IPS-18a (cell line): ENCODE data around the gene MCF2L2.

Experiments used
- H3K27ac ChIP-seq: one replicate; pipeline ENCODE4 v1.5.1; 2013; ENCODE audit warnings: low read length
- H3K27me3 ChIP-seq: one replicate; pipeline ENCODE4 v1.6.1; 2013; ENCODE audit warnings: mild to moderate bottlenecking, low read length; ENCODE audit not compliant: control insufficient read depth, insufficient read depth
- H3K36me3 ChIP-seq: one replicate; pipeline ENCODE4 v1.6.1; 2013; ENCODE audit warnings: low read depth, low read length; ENCODE audit not compliant: control insufficient read depth
- H3K4me1 ChIP-seq: one replicate; pipeline ENCODE4 v1.6.1; 2013; ENCODE audit warnings: low read depth, low read length; ENCODE audit not compliant: control insufficient read depth
- H3K4me3 ChIP-seq: one replicate; pipeline ENCODE4 v1.5.1; 2013; ENCODE audit warnings: low read length
- H3K9ac ChIP-seq: one replicate; pipeline ENCODE4 v1.6.1; 2013; ENCODE audit warnings: mild to moderate bottlenecking, low read length, moderate library complexity
- H3K9me3 ChIP-seq: one replicate; pipeline ENCODE4 v1.6.1; 2013; ENCODE audit warnings: low read depth, low read length; ENCODE audit not compliant: control insufficient read depth

MCF2L2 gene

DNA sequence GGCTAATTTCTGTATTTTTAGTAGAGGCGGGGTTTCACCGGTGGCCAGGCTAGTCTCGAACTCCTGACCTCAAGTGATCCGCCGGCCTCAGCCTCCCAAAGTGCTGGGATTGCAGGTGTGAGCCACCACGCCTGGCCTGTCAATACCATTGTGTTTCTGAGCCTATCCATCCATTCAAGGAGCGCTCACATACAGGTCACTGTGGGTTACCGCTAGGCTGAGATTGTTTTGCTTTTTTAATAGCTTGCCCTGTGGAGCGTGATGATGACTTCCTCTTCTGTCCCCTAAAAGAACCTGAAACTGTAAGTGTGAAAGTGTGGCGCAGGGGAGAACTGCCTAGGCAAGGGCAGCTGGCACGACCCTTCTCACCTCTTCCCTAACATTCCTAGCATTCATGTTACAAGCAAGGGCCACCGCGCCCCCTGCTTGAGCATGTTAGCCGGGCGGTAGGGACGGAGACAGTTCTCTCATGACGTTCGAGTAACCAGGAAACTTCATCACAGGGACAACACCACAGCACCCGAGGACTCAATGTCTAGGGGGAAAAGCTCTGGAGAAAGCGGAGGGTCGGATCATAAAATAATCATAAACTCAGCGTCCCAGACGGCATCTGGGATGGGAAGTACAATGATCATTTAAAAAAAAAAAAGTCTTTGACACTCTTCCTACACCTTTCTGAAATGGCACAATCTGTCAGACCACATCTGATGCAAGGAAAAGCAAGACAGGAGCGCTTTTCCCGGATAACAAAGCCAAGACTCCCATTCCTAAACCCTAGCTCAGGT lies 266.7 kb downstream of the MCF2L2 start:
- Histone ChIP-seq H3K27me3 (peaks cover 41% of the 10 kb centered on the region), H3K27ac (no peak overlapping the region), H3K4me1 (peaks cover 7% of the 10 kb centered on the region), H3K9ac (no peak overlapping the region), H3K36me3 (no peaks in the 10 kb centered on the region), H3K4me3 (peak overlapping the region; percentile 57), H3K9me3 (no peaks in the 10 kb centered on the region)

DNA sequence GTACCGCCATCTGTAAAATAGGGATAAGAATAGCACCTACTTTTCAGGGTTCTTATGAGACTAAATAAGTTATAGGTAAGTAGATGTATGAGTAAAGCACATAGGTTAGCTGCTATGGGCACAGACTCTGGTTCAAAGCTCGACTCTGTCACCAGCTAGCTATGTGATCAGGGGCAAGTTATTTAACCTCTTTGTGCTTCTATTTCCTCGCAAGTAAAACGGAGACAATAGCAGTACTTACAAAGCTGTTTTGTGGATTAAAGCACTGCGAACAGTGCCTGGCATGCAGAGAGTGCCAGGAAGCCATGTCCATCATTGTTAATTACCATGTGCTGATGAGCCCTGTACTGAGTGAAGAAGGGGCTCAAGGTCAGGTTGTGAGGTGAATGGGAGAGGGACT lies 267.8 kb downstream of the MCF2L2 start:
- Histone ChIP-seq H3K4me1 (peaks cover 7% of the 10 kb centered on the region), H3K9me3 (no peaks in the 10 kb centered on the region), H3K27me3 (peaks cover 41% of the 10 kb centered on the region), H3K4me3 (no peak overlapping the region), H3K36me3 (no peaks in the 10 kb centered on the region), H3K27ac (no peak overlapping the region), H3K9ac (no peak overlapping the region)

DNA sequence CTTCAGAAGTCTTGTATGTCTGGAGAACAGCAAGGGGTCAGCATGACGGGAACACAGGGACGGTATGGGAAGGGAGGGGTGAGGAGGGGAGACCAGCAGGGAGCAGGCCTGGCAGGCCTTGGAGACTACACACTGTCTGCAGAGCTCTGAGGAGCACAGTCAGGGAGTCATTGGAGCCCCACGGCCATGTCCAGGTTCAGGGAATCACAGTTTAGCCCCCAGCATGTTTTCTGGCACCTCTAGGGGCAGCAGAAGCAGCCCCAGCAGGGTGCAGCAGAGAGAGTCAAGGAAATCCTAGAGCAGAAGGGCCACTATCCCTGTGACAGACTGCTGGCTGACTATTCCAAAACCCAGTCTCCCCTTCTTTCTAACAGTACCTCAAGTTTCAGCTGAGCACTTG lies 269.1 kb downstream of the MCF2L2 start:
- Histone ChIP-seq H3K4me1 (peaks cover 7% of the 10 kb centered on the region), H3K36me3 (no peaks in the 10 kb centered on the region), H3K27ac (no peak overlapping the region), H3K9ac (no peak overlapping the region), H3K9me3 (no peaks in the 10 kb centered on the region), H3K4me3 (no peak overlapping the region), H3K27me3 (peaks cover 36% of the 10 kb centered on the region)

DNA sequence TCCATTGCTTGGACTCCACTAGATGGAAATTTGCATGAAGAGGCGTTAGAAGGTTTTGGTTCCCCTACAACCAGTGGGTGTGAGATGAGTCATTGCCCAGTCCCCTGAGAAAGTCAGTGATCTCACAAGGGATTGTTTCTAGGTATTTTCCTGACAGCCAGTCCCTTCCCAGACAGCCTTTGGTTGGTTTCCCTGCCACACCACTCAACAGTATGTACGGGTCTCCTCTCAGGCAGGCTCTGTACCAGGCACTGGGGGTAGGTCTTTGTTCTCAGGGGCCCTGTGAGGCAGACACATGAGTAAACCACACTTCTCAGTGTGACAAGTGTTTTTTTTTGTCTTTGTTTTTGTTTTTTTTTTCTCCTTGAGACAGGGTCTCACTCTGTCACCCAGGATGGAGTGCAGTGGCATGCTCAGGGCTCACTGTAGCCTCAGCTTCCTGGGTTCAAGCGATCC lies 269.8 kb downstream of the MCF2L2 start:
- Histone ChIP-seq H3K9ac (no peak overlapping the region), H3K4me1 (peaks cover 7% of the 10 kb centered on the region), H3K4me3 (no peak overlapping the region), H3K27ac (no peak overlapping the region), H3K9me3 (no peaks in the 10 kb centered on the region), H3K27me3 (peaks cover 32% of the 10 kb centered on the region), H3K36me3 (no peaks in the 10 kb centered on the region)

DNA sequence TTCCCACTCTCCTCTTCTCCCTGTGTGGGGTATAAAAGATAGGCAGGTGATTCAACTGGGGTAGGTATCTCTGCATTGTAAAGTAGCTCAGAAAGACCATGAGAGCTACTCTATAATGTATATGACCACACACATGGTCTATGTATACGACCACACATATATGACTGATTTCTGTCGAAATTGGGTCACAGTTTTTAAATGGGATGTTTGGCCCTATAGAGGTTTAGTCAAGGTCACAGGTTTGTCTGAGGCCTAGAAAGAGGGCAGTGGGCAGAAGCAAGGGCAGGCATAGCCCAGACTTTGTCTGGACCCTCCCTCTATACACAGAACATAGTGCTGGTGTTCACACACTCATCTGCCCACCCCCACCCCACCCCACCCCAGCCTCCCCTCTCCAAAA lies 270.3 kb downstream of the MCF2L2 start:
- no peak overlapping the region for H3K4me3 ChIP-seq
- no peak overlapping the region for H3K9ac ChIP-seq
- peaks cover 7% of the 10 kb centered on the region for H3K4me1 ChIP-seq
- no peak overlapping the region for H3K27ac ChIP-seq
- H3K9me3 ChIP-seq: no peaks in the 10 kb centered on the region
- no peaks in the 10 kb centered on the region for H3K36me3 ChIP-seq
- peaks cover 28% of the 10 kb centered on the region for H3K27me3 ChIP-seq

DNA sequence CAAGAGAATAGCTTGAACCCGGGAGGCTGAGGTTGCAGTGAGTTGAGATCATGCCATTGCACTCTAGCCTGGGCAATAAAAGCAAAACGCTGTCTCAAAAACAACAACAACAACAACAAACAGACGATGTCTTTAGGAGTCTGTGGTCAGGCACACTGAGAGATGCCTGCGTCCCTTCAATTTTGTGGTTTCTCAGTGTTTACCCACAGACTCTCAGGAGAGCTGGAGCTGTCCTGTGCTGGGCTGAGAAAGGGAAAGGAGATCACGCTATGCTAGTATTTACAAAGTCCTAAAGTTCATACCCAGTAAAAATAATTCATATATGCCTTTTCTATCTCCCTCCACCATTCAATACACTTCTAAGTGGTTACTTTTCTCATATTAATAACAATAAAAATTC lies 272.2 kb downstream of the MCF2L2 start:
- Histone ChIP-seq H3K9me3 (no peaks in the 10 kb centered on the region), H3K4me1 (no peaks in the 10 kb centered on the region), H3K27ac (no peak overlapping the region), H3K4me3 (no peak overlapping the region), H3K36me3 (no peaks in the 10 kb centered on the region), H3K9ac (no peak overlapping the region), H3K27me3 (peaks cover 9% of the 10 kb centered on the region)

DNA sequence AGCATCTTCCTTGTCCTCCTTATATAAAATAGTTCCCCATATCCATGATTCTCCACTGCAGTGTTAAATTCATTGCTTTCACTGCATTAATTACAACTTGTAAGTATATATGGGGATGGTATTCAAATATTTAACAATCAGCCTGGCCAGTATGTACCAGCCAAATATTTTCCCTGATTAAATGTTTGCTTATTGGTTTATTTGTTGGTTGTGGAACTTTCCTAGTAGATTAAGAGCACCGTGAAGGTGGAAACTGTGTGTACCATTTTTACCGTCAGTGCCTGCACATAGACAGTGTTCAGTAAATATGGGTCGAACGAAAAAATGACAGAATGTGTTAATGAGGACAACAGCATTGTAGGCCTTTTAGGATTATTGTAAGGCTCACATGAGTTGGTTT lies 272.9 kb downstream of the MCF2L2 start:
- H3K27ac ChIP-seq: no peak overlapping the region

DNA sequence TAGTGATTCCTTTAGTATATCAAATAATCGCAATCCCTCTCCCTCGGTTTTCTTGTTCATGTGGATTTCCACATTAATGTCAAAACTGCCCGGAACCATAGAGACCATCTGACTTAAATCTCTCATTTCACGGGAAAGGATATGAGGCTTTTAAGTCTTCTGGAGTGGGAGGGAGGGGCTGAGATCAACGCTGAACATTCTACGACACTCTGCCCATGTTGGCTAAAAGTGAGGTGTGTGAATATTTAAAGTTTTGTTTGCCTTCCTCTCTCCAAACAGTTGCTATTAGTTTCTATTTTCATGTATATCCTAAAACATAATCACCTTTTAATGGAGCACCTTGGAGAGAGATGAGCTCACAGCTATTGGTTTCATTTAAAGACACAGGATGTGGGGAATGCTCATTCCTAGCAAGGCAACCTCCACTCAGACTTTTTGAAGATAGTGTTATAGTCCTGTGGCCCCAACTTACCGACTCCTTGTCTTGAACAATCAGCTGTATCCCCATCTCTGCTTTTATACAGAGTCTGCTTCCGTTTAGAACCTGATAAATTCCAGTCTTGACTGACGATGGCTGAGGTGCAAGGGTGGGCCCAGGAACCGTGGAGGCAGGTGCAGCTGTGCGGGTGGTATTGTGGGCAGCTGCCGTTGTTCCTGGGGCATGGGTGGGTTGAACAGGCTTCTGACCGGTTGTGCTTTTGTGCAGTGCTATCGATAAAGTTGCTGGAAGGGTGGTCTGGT lies 275.0 kb downstream of the MCF2L2 start:
- Histone ChIP-seq H3K4me1 (no peaks in the 10 kb centered on the region), H3K9ac (no peak overlapping the region), H3K4me3 (no peak overlapping the region), H3K27me3 (no peaks in the 10 kb centered on the region), H3K36me3 (no peaks in the 10 kb centered on the region), H3K27ac (no peak overlapping the region), H3K9me3 (no peaks in the 10 kb centered on the region)

More for the DNA sequence above, 272.9 kb downstream of the MCF2L2 start:
- Histone ChIP-seq H3K4me1 (no peaks in the 10 kb centered on the region), H3K36me3 (no peaks in the 10 kb centered on the region), H3K9me3 (no peaks in the 10 kb centered on the region), H3K27me3 (peaks cover 1% of the 10 kb centered on the region), H3K4me3 (no peak overlapping the region), H3K9ac (no peak overlapping the region)

DNA sequence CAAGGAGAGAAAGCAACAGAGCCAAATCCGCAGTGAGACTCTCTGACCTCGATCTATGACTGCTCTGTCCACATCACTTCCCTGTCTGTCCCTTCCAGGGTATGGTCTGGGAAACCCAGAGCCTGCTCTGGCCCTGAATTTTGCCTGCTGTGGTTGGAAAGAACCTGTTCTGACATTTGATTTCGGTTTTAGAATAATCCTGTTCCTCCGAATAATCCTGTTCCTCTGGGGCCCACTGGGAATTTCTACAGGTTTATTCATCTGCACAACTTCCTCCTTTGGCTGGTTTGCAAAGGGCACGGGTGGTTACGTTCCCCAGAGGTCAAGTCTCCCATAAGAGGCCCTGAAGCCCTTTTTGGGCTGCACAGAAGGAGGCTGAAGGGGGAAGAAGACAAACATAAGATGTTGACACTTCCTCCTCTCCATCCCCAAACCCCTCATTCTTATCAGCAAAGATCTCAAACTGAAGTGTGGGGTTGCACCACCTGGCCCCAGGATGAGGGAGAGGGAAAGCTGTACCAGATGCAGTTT lies 276.5 kb downstream of the MCF2L2 start:
- H3K4me3 ChIP-seq: no peak overlapping the region
- no peaks in the 10 kb centered on the region for H3K27me3 ChIP-seq
- no peaks in the 10 kb centered on the region for H3K4me1 ChIP-seq
- H3K9me3 ChIP-seq: no peaks in the 10 kb centered on the region
- H3K9ac ChIP-seq: no peak overlapping the region
- H3K27ac ChIP-seq: no peak overlapping the region
- H3K36me3 ChIP-seq: no peaks in the 10 kb centered on the region

DNA sequence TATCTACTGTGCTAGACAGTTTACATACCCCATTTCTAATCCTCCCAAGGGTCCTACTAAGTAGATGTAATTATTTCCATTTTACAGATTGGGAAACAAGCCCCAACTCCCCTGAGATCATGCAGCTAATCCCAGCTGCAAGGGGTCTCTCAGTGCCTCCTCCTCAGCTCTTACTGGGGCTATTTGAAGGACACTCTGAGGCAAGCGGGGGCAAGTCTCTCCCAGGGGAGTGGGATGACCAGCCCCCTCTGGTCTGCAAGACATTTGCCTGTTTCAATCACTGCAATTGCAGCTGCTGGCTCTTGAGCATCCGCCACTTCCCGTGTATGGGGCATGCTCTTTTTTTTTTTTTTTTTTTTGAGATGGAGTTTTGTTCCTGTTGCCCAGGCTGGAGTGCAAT lies 277.3 kb downstream of the MCF2L2 start:
- no peaks in the 10 kb centered on the region for H3K4me1 ChIP-seq

DNA sequence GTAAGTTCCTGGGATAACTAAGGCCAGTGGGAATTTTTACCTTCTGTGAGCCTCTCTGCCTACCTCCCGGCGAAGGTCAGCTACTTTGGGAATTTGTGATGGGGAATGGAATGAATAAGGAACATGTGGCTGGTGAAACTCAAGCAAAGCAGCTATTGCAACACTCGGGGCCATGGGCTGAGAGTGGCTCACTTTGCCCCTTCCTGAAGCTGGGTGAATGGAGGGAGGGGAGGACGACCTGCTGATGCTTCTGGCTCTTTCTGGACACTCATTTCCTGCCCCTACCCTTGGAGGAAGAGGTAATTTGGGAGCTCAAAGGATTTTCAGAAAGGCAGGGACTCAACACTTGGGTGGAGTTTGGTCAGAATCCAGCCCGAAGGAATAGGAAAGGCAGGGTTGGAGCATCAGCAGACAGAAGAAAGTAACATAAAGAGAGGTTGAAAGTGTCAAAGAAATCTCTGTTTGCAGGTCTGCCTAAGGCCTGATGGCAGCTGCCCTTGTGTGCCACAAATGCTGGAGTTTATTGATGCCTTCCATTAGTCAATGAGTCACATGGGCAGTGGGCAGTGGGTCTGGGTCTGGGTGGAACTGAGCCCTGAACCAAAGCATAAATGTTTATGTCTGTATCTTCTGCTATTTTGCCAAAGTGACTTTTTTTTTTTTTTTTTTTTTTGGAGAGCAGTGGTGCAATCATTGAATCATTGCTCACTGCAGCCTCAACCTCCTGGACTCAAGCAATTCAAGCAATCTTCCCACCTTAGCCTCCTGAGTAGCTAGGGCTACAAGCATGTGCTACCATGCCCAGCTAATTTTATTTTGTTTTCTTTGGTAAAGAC lies 278.3 kb downstream of the MCF2L2 start:
- Histone ChIP-seq H3K9me3 (no peaks in the 10 kb centered on the region), H3K36me3 (no peaks in the 10 kb centered on the region), H3K27ac (no peak overlapping the region), H3K9ac (no peak overlapping the region), H3K27me3 (no peaks in the 10 kb centered on the region), H3K4me1 (no peaks in the 10 kb centered on the region), H3K4me3 (no peak overlapping the region)

More for the DNA sequence above, 277.3 kb downstream of the MCF2L2 start:
- Histone ChIP-seq H3K4me3 (no peak overlapping the region), H3K27ac (no peak overlapping the region), H3K9me3 (no peaks in the 10 kb centered on the region), H3K9ac (no peak overlapping the region), H3K27me3 (no peaks in the 10 kb centered on the region), H3K36me3 (no peaks in the 10 kb centered on the region)
